SU-DHL-6 (cell line): ENCODE results near the gene CFAP20DC.

ENCODE experiments used
- H2AFZ ChIP-seq: fragments of 200-600 bp; sonication (generic); 2 replicates; pipeline ENCODE4 v1.6.1; 2014; ENCODE audit warnings: low read depth, mild to moderate bottlenecking, moderate library complexity, mixed read lengths, antibody characterized with exemption, low read length; ENCODE audit not compliant: severe bottlenecking
- H3F3A ChIP-seq: fragments of 200-600 bp; shearing (Covaris generic); 2 replicates; pipeline ENCODE4 v1.6.0; 2016; ENCODE audit warnings: antibody characterized with exemption, mild to moderate bottlenecking; ENCODE audit not compliant: insufficient read depth
- H3K27ac ChIP-seq: fragments of 200-600 bp; sonication (generic); 2 replicates; pipeline ENCODE4 v1.5.1; 2016; ENCODE audit warnings: low read depth, mild to moderate bottlenecking, low read length, moderate library complexity, mixed read lengths
- H3K27me3 ChIP-seq: fragments of 200-600 bp; sonication (generic), shearing (Covaris generic); 2 replicates; pipeline ENCODE4 v1.6.0; 2014; ENCODE audit warnings: mild to moderate bottlenecking, low read length
- H3K36me3 ChIP-seq: fragments of 200-600 bp; sonication (generic); 2 replicates; pipeline ENCODE4 v1.6.1; 2014; ENCODE audit warnings: mild to moderate bottlenecking, low read length, mixed read lengths
- H3K4me2 ChIP-seq: fragments of 300-600, 200-600 bp; shearing (Covaris generic), sonication (generic); 2 replicates; pipeline ENCODE4 v1.6.0; 2014; ENCODE audit warnings: low read length, low read depth, mild to moderate bottlenecking; ENCODE audit not compliant: poor library complexity, severe bottlenecking
- H3K4me3 ChIP-seq: fragments of 200-600 bp; sonication (generic); 2 replicates; pipeline ENCODE4 v1.5.1; 2014; ENCODE audit warnings: antibody characterized with exemption, low read length, mild to moderate bottlenecking, mixed read lengths; ENCODE audit not compliant: insufficient read depth, poor library complexity, severe bottlenecking
- H3K79me2 ChIP-seq: fragments of 200-600 bp; sonication (generic); 2 replicates; pipeline ENCODE4 v1.6.1; 2014; ENCODE audit warnings: mild to moderate bottlenecking, low read length, moderate library complexity; ENCODE audit not compliant: insufficient read depth
- H3K9ac ChIP-seq: fragments of 200-600 bp; sonication (generic); 2 replicates; pipeline ENCODE4 v1.7.0; 2014; ENCODE audit warnings: mild to moderate bottlenecking, low read length
- H3K9me2 ChIP-seq: fragments of 200-600 bp; sonication (generic); replicated peaks from 2 replicates; pipeline ENCODE4 v1.6.1; 2014; ENCODE audit warnings: low read length; ENCODE audit not compliant: insufficient read depth
- H3K9me3 ChIP-seq: fragments of 200-600 bp; sonication (generic); 2 replicates; pipeline ENCODE4 v1.6.1; 2014; ENCODE audit warnings: low read length, mixed read lengths; ENCODE audit not compliant: insufficient read depth
- H4K20me1 ChIP-seq: fragments of 200-600 bp; sonication (generic); 2 replicates; pipeline ENCODE4 v1.6.1; 2014; ENCODE audit warnings: low read depth, mild to moderate bottlenecking, antibody characterized with exemption, low read length, moderate library complexity, mixed read lengths
- EZH2phosphoT487 ChIP-seq: fragments of 200-600 bp; sonication (generic), shearing (Covaris generic); conservative IDR thresholded peaks from 2 replicates; pipeline ENCODE4 v1.6.1; 2018; ENCODE audit warnings: mild to moderate bottlenecking, antibody characterized with exemption, low read length, moderate library complexity, mixed read lengths
- TF ChIP-seq, protein P1 (sequence below): fragments of 200-600 bp; sonication (generic); IDR thresholded peaks from one replicate; pipeline ENCODE4 v1.5.1; 2017; ENCODE audit warnings: antibody characterized with exemption, mild to moderate bottlenecking, low read length, moderate library complexity; ENCODE audit not compliant: insufficient read depth, poor library complexity, severe bottlenecking

Gene CFAP20DC

GRCh38 chr3:59072681-59073080 lies 22.9 kb upstream of the CFAP20DC start:
- H3F3A ChIP-seq: no peaks in the 10 kb centered on the region
- no peak overlapping the region for H3K4me3 ChIP-seq
- H4K20me1 ChIP-seq: no peaks in the 10 kb centered on the region
- H3K79me2 ChIP-seq: no peaks in the 10 kb centered on the region
- H3K27me3 ChIP-seq: no peaks in the 10 kb centered on the region
- H3K9ac ChIP-seq: no peak overlapping the region
- no peaks in the 10 kb centered on the region for H3K9me3 ChIP-seq
- TF ChIP-seq, protein P1, sequence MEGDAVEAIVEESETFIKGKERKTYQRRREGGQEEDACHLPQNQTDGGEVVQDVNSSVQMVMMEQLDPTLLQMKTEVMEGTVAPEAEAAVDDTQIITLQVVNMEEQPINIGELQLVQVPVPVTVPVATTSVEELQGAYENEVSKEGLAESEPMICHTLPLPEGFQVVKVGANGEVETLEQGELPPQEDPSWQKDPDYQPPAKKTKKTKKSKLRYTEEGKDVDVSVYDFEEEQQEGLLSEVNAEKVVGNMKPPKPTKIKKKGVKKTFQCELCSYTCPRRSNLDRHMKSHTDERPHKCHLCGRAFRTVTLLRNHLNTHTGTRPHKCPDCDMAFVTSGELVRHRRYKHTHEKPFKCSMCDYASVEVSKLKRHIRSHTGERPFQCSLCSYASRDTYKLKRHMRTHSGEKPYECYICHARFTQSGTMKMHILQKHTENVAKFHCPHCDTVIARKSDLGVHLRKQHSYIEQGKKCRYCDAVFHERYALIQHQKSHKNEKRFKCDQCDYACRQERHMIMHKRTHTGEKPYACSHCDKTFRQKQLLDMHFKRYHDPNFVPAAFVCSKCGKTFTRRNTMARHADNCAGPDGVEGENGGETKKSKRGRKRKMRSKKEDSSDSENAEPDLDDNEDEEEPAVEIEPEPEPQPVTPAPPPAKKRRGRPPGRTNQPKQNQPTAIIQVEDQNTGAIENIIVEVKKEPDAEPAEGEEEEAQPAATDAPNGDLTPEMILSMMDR: no peak
- TF ChIP-seq EZH2phosphoT487: no peak
- H2AFZ ChIP-seq: no peak overlapping the region
- no peak overlapping the region for H3K27ac ChIP-seq
- H3K4me2 ChIP-seq: no peak overlapping the region
- no peaks in the 10 kb centered on the region for H3K36me3 ChIP-seq
- no peaks in the 10 kb centered on the region for H3K9me2 ChIP-seq

DNA sequence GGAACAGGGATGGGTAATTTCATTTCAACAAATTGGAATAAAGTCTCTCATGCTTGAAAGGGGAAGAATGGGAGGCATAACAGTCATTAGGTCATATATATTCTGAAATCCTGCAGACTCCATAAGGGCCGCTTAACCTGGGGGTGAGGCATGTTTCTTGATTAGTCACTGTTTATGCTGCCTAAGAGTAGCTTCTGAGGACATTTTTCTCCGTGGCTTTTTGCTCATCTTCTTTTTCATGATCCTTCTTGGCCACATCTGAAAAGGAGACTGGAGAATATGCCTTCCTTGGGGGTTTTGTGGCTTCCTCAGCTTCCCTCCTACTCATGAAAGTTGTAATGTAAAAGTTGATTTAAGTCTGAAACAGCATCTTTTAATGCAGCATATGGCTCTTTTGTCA lies 20.0 kb upstream of the CFAP20DC start:
- H3K36me3 ChIP-seq: no peaks in the 10 kb centered on the region
- H3K9me3 ChIP-seq: no peaks in the 10 kb centered on the region
- no peak overlapping the region for H3K27ac ChIP-seq
- H3K4me2 ChIP-seq: no peak overlapping the region
- H3K9me2 ChIP-seq: no peaks in the 10 kb centered on the region
- H4K20me1 ChIP-seq: no peaks in the 10 kb centered on the region
- H3K9ac ChIP-seq: no peak overlapping the region
- H3K4me3 ChIP-seq: no peak overlapping the region
- no peak overlapping the region for H2AFZ ChIP-seq
- H3K79me2 ChIP-seq: no peaks in the 10 kb centered on the region
- TF ChIP-seq, protein P1: no peak
- TF ChIP-seq EZH2phosphoT487: no peak
- no peaks in the 10 kb centered on the region for H3F3A ChIP-seq
- H3K27me3 ChIP-seq: no peaks in the 10 kb centered on the region

- Histone ChIP-seq H3K4me2 (no peak overlapping the region), H3F3A (no peaks in the 10 kb centered on the region), H2AFZ (no peak overlapping the region), H3K4me3 (no peak overlapping the region), H3K27ac (no peak overlapping the region), H4K20me1 (no peaks in the 10 kb centered on the region), H3K79me2 (no peaks in the 10 kb centered on the region), H3K9ac (no peak overlapping the region), H3K9me3 (no peaks in the 10 kb centered on the region), H3K36me3 (no peaks in the 10 kb centered on the region), H3K9me2 (no peaks in the 10 kb centered on the region), H3K27me3 (no peaks in the 10 kb centered on the region)
- TF ChIP-seq, protein P1: no peak
- no peak for TF ChIP-seq EZH2phosphoT487
Measured at GRCh38 chr3:59065240-59065639, 15.4 kb upstream of the CFAP20DC start.
